ENCODE measurements around the gene OR1L4.

GRCh38 chr9:122723690-122724089 is at the start of gene OR1L4:
- TF ChIP-seq CTCF (conservative IDR thresholded peaks at IDR 0.05 in 1 of 2, IDR thresholded peaks at IDR 0.05 in 1 of 2; ENCODE audit: extremely low read depth in 1 of 2, insufficient read depth in 1 of 2, low read depth in 1 of 2, low read length in 2 of 2) (no peak), EZH2 (IDR thresholded peaks at IDR 0.05; ENCODE audit: borderline replicate concordance, low read length) (no peak)

Data from mammary epithelial cell (primary cell).